OCI-LY7 (cell line): Measurements from ENCODE around the gene MAMLD1.

Experiments
- EZH2phosphoT487 ChIP-seq: fragments of 200-600 bp; sonication (generic); IDR thresholded peaks from 2 replicates; pipeline ENCODE4 v1.6.1; 2018; ENCODE audit warnings: low read depth, borderline replicate concordance, mild to moderate bottlenecking, mixed run types, antibody characterized with exemption, low read length, moderate library complexity, mixed read lengths
- TF ChIP-seq, protein P1 (sequence below): fragments of 200-600 bp; sonication (generic); conservative IDR thresholded peaks from 2 replicates; pipeline ENCODE4 v1.5.1; 2014; ENCODE audit warnings: mild to moderate bottlenecking, antibody characterized with exemption, low read length, moderate library complexity, mixed read lengths

DNA sequence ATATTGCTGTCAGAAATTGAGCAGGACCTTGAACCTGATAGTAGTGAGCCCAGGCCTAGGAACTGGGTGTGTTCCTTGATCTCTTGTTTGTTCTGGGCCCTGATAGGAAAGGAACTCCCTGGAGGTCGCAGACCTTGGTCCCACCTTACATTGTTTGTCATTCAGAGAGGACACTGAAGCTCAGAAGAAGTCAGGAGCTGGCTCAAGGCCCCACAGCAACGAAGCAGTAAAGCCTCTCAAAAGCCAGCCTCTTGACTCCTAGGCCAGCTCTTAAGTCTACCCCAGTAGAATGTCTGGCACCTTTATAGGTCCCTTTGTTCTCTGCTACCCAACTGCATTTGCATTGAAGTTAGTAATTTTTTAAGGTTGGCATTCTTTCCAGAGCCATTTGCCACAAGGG lies 46.8 kb downstream of the MAMLD1 start:
- TF ChIP-seq, protein P1, sequence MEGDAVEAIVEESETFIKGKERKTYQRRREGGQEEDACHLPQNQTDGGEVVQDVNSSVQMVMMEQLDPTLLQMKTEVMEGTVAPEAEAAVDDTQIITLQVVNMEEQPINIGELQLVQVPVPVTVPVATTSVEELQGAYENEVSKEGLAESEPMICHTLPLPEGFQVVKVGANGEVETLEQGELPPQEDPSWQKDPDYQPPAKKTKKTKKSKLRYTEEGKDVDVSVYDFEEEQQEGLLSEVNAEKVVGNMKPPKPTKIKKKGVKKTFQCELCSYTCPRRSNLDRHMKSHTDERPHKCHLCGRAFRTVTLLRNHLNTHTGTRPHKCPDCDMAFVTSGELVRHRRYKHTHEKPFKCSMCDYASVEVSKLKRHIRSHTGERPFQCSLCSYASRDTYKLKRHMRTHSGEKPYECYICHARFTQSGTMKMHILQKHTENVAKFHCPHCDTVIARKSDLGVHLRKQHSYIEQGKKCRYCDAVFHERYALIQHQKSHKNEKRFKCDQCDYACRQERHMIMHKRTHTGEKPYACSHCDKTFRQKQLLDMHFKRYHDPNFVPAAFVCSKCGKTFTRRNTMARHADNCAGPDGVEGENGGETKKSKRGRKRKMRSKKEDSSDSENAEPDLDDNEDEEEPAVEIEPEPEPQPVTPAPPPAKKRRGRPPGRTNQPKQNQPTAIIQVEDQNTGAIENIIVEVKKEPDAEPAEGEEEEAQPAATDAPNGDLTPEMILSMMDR = no peak
- TF ChIP-seq EZH2phosphoT487 = no peak
